Astrocyte of the hippocampus (primary cell): Measurements from ENCODE around the gene KAT6B.
"Not testable (repeated sequence)": the region's sequence is repeated elsewhere in the genome, so short reads cannot be mapped to it uniquely, and the experiment has no call there.

Experiments used
- DNase-seq: peaks from one replicate; pipeline ENCODE4 v3.0.0; 2011; ENCODE audit warnings: low read depth, low spot score

The KAT6B gene

GRCh38 chr10:74859546-74859945 lies 33.1 kb downstream of the KAT6B start:
- DNase-seq: no peak

- DNase-seq: no peak
Measured at GRCh38 chr10:74862625-74863024, 36.2 kb downstream of the KAT6B start.

- peak; percentile 21 for DNase-seq
Measured at GRCh38 chr10:74863551-74863950, 37.2 kb downstream of the KAT6B start.

- DNase-seq: no peak
Measured at GRCh38 chr10:74867351-74867750, 41.0 kb downstream of the KAT6B start.

- DNase-seq: no peak
Measured at GRCh38 chr10:74868392-74868977, 42.1 kb downstream of the KAT6B start.

- no peak for DNase-seq
Measured at GRCh38 chr10:74869635-74870034, 43.2 kb downstream of the KAT6B start.

- no peak for DNase-seq
Measured at GRCh38 chr10:74870191-74870590, 43.8 kb downstream of the KAT6B start.

- no peak for DNase-seq
Measured at GRCh38 chr10:74871595-74872382, 45.4 kb downstream of the KAT6B start.

GRCh38 chr10:74873803-74874454 lies 47.5 kb downstream of the KAT6B start:
- no peak for DNase-seq

GRCh38 chr10:74874649-74875048 lies 48.2 kb downstream of the KAT6B start:
- no peak for DNase-seq

GRCh38 chr10:74875068-74875467 lies 48.7 kb downstream of the KAT6B start:
- no peak for DNase-seq

- no peak for DNase-seq
Measured at GRCh38 chr10:74875966-74876365, 49.6 kb downstream of the KAT6B start.

GRCh38 chr10:74877054-74877453 lies 50.7 kb downstream of the KAT6B start:
- not testable (repeated sequence) for DNase-seq

- no peak for DNase-seq
Measured at GRCh38 chr10:74877898-74878297, 51.5 kb downstream of the KAT6B start.

GRCh38 chr10:74880041-74880440 lies 53.6 kb downstream of the KAT6B start:
- DNase-seq: no peak

- DNase-seq: no peak
Measured at GRCh38 chr10:74881253-74881884, 55.0 kb downstream of the KAT6B start.

- DNase-seq: peak; percentile 16
Measured at GRCh38 chr10:74882427-74882826, 56.0 kb downstream of the KAT6B start.

GRCh38 chr10:74882831-74883230 lies 56.4 kb downstream of the KAT6B start:
- DNase-seq: no peak

GRCh38 chr10:74883428-74883827 lies 57.0 kb downstream of the KAT6B start:
- no peak for DNase-seq

GRCh38 chr10:74887614-74888284 lies 61.3 kb downstream of the KAT6B start:
- no peak for DNase-seq

- no peak for DNase-seq
Measured at GRCh38 chr10:74888962-74889661, 62.7 kb downstream of the KAT6B start.
